ENCODE measurements around the gene EFHC1. TPM values are rescaled to one million over a fixed set of nuclear protein-coding genes. Genes with fewer than 3 reads are reported as not detected.

The EFHC1 gene
- total RNA-seq, result 24.5 and 27.8 TPM in 2 replicates

GRCh38 chr6:52419809-52420667, at the start of gene EFHC1:
Gene EFHC1 (plus strand): TSS chr6:52420342. CDS start chr6:52420411, 69 bp downstream.

Other genes with a start within 250 kb of the EFHC1 start
- gene IL17A, start 234.0 kb upstream of the EFHC1 start, total RNA-seq, result not detected in 2 replicates
- not detected in 2 replicates for gene IL17F, start 175.8 kb upstream of the EFHC1 start, total RNA-seq
- gene MCM3, start 135.6 kb upstream of the EFHC1 start, total RNA-seq, result 20.6 and 24.3 TPM in 2 replicates
- 4.4 and 7.7 TPM in 2 replicates for gene PAQR8, start 58.2 kb upstream of the EFHC1 start, total RNA-seq
- 180 and 298 TPM in 2 replicates for gene TRAM2, start 156.7 kb downstream of the EFHC1 start, total RNA-seq